ENCODE measurements around the gene ZNF683.
"Not testable (repeated sequence)": the region's sequence is repeated elsewhere in the genome, so short reads cannot be mapped to it uniquely, and the experiment has no call there.

The ZNF683 gene

GRCh38 chr1:26401891-26402290 is 29.3 kb upstream of the ZNF683 start:
- no peak for TF ChIP-seq ZNF274 (IDR thresholded peaks at IDR 0.05; ENCODE audit: low read depth, low read length)
- H3K4me3 ChIP-seq (ENCODE audit: low read length), result no peak overlapping the region

- no peak overlapping the region for H3K4me3 ChIP-seq (ENCODE audit: low read length)
- no peak for TF ChIP-seq ZNF274 (IDR thresholded peaks at IDR 0.05; ENCODE audit: low read depth, low read length)
Measured at GRCh38 chr1:26399034-26399433, 26.5 kb upstream of the ZNF683 start.

- TF ChIP-seq ZNF274 (IDR thresholded peaks at IDR 0.05; ENCODE audit: low read depth, low read length), result no peak
- no peak overlapping the region for H3K4me3 ChIP-seq (ENCODE audit: low read length)
Measured at GRCh38 chr1:26395754-26396153, 23.2 kb upstream of the ZNF683 start.

- TF ChIP-seq ZNF274 (IDR thresholded peaks at IDR 0.05; ENCODE audit: low read depth, low read length), result no peak
- no peak overlapping the region for H3K4me3 ChIP-seq (ENCODE audit: low read length)
Measured at GRCh38 chr1:26391450-26391849, 18.9 kb upstream of the ZNF683 start.

- H3K4me3 ChIP-seq (ENCODE audit: low read length), result no peak overlapping the region
- TF ChIP-seq ZNF274 (IDR thresholded peaks at IDR 0.05; ENCODE audit: low read depth, low read length), result no peak
Measured at GRCh38 chr1:26389604-26390247, 17.2 kb upstream of the ZNF683 start.

- H3K4me3 ChIP-seq (ENCODE audit: low read length), result no peak overlapping the region
- no peak for TF ChIP-seq ZNF274 (IDR thresholded peaks at IDR 0.05; ENCODE audit: low read depth, low read length)
Measured at GRCh38 chr1:26388791-26389445, 16.4 kb upstream of the ZNF683 start.

- H3K4me3 ChIP-seq (ENCODE audit: low read length), result no peak overlapping the region
- TF ChIP-seq ZNF274 (IDR thresholded peaks at IDR 0.05; ENCODE audit: low read depth, low read length), result no peak
Measured at GRCh38 chr1:26387447-26387846, 14.9 kb upstream of the ZNF683 start.

- H3K4me3 ChIP-seq (ENCODE audit: low read length), result not testable (repeated sequence)
Measured at GRCh38 chr1:26385063-26385462, 12.5 kb upstream of the ZNF683 start.

- H3K4me3 ChIP-seq (ENCODE audit: low read length), result no peak overlapping the region
- TF ChIP-seq ZNF274 (IDR thresholded peaks at IDR 0.05; ENCODE audit: low read depth, low read length), result no peak
Measured at GRCh38 chr1:26384076-26384475, 11.5 kb upstream of the ZNF683 start.

- no peak overlapping the region for H3K4me3 ChIP-seq (ENCODE audit: low read length)
- TF ChIP-seq ZNF274 (IDR thresholded peaks at IDR 0.05; ENCODE audit: low read depth, low read length), result no peak
Measured at GRCh38 chr1:26378879-26379251, 6.3 kb upstream of the ZNF683 start.

- TF ChIP-seq ZNF274 (IDR thresholded peaks at IDR 0.05; ENCODE audit: low read depth, low read length), result no peak
- no peak overlapping the region for H3K4me3 ChIP-seq (ENCODE audit: low read length)
Measured at GRCh38 chr1:26378088-26378878, 5.7 kb upstream of the ZNF683 start.

- TF ChIP-seq ZNF274 (IDR thresholded peaks at IDR 0.05; ENCODE audit: low read depth, low read length), result no peak
- no peak overlapping the region for H3K4me3 ChIP-seq (ENCODE audit: low read length)
Measured at GRCh38 chr1:26376050-26376449, 3.5 kb upstream of the ZNF683 start.

- no peak for TF ChIP-seq ZNF274 (IDR thresholded peaks at IDR 0.05; ENCODE audit: low read depth, low read length)
- H3K4me3 ChIP-seq (ENCODE audit: low read length), result no peak overlapping the region
Measured at GRCh38 chr1:26375081-26375480, 2.5 kb upstream of the ZNF683 start.

GRCh38 chr1:26374361-26374760 is 1.8 kb upstream of the ZNF683 start:
- H3K4me3 ChIP-seq (ENCODE audit: low read length), result not testable (repeated sequence)

- TF ChIP-seq ZNF274 (IDR thresholded peaks at IDR 0.05; ENCODE audit: low read depth, low read length), result no peak
- no peak overlapping the region for H3K4me3 ChIP-seq (ENCODE audit: low read length)
Measured at GRCh38 chr1:26373789-26374188, 1.2 kb upstream of the ZNF683 start.

Measured in GM08714 (cell line).